GM19351 (cell line): ENCODE measurements around the gene C22orf39.
A peak's percentile ranks its signal among the peaks of the same experiment; 100 is the strongest.

ENCODE experiments used
- ATAC-seq: cut with Tn5 transposase; IDR thresholded peaks from one replicate; pipeline ENCODE4 v1.9.1; 2021; ENCODE audit warnings: mild to moderate bottlenecking, moderate library complexity; ENCODE audit not compliant: unreplicated experiment

C22orf39 gene

GRCh38 chr22:19431649-19432132, 15.8 kb downstream of the C22orf39 start, which contains the start of gene HIRA:
TSS of gene HIRA (minus strand) at chr22:19431733. CDS start at chr22:19431476, 257 bp downstream.
- peak; percentile 36 for ATAC-seq

GRCh38 chr22:19430890-19431541, 16.5 kb downstream of the C22orf39 start:
- no peak for ATAC-seq

GRCh38 chr22:19429950-19430889, 17.3 kb downstream of the C22orf39 start:
- ATAC-seq, result no peak

- ATAC-seq, result no peak
Measured at GRCh38 chr22:19424186-19424500, 23.4 kb downstream of the C22orf39 start.

- no peak for ATAC-seq
Measured at GRCh38 chr22:19422440-19423301, 24.8 kb downstream of the C22orf39 start.

- ATAC-seq, result no peak
Measured at GRCh38 chr22:19420321-19420720, 27.2 kb downstream of the C22orf39 start.

GRCh38 chr22:19419464-19420178, 27.9 kb downstream of the C22orf39 start:
- no peak for ATAC-seq

- ATAC-seq, result no peak
Measured at GRCh38 chr22:19419086-19419463, 28.4 kb downstream of the C22orf39 start.

GRCh38 chr22:19412923-19413322, 34.6 kb downstream of the C22orf39 start:
- no peak for ATAC-seq

GRCh38 chr22:19412478-19412877, 35.0 kb downstream of the C22orf39 start:
- ATAC-seq, result no peak

- no peak for ATAC-seq
Measured at GRCh38 chr22:19411690-19412045, 35.8 kb downstream of the C22orf39 start.

GRCh38 chr22:19410941-19411689, 36.4 kb downstream of the C22orf39 start:
- no peak for ATAC-seq

- no peak for ATAC-seq
Measured at GRCh38 chr22:19407649-19408606, 39.6 kb downstream of the C22orf39 start.

GRCh38 chr22:19406846-19407245, 40.7 kb downstream of the C22orf39 start:
- ATAC-seq, result no peak

- ATAC-seq, result no peak
Measured at GRCh38 chr22:19406281-19406811, 41.2 kb downstream of the C22orf39 start.

- no peak for ATAC-seq
Measured at GRCh38 chr22:19405652-19406051, 41.9 kb downstream of the C22orf39 start.

GRCh38 chr22:19405133-19405532, 42.4 kb downstream of the C22orf39 start:
- ATAC-seq, result no peak

GRCh38 chr22:19404676-19405075, 42.8 kb downstream of the C22orf39 start:
- ATAC-seq, result no peak
